NCI-H524 treated with DMSO at 0.1 percent for 48 hours (cell line): ENCODE results near the gene CASZ1.
A peak's percentile ranks its signal among the peaks of the same experiment; 100 is the strongest.

Experiments
- DNase-seq: peaks from one replicate; lab custom pipeline; 2025; lab: John Stamatoyannopoulos, UW

CASZ1 gene

DNA sequence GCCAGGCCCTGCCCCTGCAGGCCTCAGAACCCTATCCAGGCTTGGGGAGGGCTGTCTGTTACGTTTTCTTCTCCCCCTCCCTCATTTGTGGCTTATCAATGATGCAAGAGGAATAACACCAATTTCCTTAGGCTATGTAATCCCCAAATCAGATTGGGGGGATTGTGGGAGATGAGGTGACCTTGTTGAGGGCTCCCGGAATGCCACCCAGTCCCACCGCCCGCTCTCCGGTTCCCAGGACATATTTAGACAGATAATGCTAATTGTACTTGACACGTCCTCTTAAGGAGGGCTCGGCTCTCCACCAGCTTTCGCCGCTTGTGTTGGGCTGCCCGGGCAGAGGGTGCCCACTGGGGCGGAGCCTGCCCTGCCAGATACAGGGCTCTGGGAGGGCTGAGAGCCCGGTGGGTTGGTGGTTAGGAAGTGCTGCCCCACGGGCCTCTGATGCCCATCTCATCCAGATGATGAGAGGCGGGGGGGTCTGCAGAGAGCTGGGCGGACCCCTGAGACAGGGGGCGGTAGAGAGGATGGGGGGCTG lies 90.0 kb downstream of the CASZ1 start:
- DNase-seq = no peak

GRCh38 chr1:10705953-10706352 lies 90.5 kb downstream of the CASZ1 start:
- DNase-seq = no peak

DNA sequence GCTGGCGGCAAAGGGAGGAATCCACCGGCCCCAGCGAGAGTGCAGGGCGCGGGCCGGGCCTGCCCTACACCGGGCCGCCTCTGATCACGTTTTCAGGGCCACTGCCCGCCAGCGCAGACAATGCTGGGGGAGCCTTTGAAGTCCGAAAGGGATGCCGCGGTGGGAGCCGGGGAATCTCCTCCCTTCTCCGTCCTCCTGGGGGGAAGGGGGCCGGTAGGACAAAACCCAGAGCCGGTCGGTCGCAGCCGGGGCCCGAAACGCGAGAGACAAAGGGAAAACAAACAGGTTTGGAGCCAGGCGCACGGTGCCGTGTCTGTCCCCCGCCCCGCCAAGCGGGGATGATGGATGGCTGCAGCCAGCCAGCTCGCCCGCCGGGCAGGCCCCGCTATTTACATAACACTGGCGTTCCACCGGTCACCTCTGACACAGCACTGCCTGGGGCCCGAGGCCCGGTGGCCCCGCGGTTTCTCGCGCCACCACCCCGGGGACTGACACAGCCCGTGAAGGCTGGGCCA lies 92.0 kb downstream of the CASZ1 start:
- DNase-seq = no peak

DNA sequence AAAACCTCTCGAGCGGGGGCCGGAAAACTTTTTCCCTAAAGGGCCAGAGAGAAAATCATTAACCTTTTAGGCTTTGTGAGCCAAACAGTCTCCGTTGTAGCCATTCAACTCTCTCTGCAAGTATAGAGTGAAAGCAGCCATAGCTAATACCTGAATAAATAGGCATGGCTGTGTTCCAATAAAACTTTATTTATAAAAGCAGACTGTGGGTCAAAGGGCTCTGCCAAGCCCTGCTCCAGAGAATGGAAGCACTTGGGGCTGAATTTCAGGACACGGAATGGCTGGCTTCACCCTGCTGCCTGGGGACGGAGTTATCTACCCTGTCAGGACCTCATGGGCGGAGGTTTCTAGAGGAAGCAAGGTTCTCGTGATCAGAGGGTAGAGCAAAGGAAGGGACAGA lies 92.7 kb downstream of the CASZ1 start:
- no peak for DNase-seq

- DNase-seq = no peak
Observed at GRCh38 chr1:10701145-10701544, 95.3 kb downstream of the CASZ1 start.

DNA sequence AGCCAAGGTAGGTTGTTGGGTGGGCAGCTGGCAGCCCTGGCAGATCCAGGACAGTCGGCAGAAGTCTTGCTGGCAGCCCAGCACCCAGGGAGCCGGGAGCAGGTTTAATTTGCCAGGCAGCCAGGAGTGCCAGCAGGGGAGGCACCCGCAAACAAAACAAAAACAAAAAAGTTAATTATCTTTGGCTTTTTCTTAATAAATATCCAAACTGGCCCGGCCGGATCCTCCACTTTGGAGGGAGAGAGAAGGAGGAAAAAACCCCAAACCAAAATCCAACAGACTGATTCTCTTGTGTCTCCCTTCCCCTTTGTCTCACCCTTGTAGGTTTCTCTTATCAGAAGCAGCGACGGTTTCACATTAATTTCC lies 97.0 kb downstream of the CASZ1 start:
- no peak for DNase-seq

DNA sequence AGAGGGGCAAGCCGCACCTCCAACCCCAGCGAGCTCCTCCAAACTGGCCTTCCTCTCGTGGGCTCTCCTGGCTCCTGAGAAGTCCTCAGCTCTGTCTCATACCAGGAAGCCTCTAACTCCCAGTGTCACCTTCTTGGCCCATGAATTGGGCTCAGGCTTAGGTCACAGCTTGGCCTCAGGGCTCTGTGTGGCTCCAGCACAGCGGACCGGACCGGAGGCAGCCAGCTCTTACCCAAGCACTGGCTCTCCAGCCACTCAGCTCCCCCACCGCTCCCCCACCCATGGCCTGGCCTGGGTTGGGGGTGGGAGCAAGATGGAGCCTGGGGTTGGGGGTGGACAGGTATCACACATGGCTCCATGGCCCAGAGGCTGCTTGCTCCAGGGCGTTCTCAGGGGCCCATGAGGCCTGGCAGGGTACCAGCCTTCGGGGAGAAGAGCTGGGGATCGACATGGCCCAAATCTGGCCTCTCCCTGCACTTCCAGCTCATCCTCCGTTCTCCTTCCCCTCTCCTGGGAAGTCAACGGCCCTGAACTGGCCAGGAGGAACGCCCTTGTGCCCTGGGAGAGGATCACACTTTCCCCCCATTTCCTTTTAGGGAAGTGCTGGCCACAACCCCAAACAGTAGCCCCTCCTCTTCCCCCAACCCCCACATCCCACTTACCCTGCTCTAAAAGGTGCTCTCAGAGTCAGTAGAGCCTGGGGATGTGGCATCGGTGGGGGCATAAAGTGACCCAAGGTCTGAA lies 97.5 kb downstream of the CASZ1 start:
- no peak for DNase-seq

GRCh38 chr1:10697621-10698160 lies 98.8 kb downstream of the CASZ1 start:
- DNase-seq = no peak

- DNase-seq = no peak
Observed at GRCh38 chr1:10696977-10697376, 99.5 kb downstream of the CASZ1 start.

- peak; percentile 10 for DNase-seq
Observed at GRCh38 chr1:10694633-10695627, 101.5 kb downstream of the CASZ1 start.

DNA sequence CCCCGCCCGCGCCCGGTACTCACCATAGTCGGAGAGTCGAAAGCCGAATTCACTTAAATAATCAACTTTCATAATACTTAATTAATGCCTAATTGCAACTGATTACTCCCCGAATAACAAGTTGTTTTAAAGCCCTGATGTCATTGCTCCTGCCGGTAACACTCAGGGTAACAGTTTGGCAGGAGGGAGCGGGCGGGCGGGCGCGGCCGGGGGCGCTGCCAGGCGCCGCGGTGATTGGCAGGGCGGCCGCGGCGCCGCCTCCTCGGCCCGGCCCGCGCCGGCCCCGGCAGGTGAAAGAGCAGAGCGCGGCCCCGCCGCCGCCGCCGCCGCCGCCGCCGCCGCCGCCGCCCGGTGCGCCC lies 102.2 kb downstream of the CASZ1 start:
- no peak for DNase-seq

- no peak for DNase-seq
Observed at GRCh38 chr1:10693497-10694273, 102.8 kb downstream of the CASZ1 start.

DNA sequence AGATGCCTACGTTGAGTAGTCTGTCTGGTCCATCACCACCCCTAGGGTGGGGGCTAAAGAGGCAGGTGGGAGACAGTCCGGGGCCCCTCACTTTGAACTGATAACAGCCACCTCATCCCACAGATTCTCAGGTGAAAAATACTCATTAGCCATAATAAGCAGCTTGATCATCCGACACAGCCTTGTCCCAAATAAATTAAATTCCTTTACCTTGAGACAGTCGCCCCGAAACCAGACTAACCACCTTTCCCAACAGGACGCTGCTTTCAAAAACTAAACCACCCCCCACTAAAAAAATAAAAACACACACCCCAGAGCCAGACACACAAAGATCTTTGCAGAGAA lies 103.3 kb downstream of the CASZ1 start:
- DNase-seq = no peak

- DNase-seq = no peak
Observed at GRCh38 chr1:10692401-10693021, 103.9 kb downstream of the CASZ1 start.

- no peak for DNase-seq
Observed at GRCh38 chr1:10691740-10692125, 104.7 kb downstream of the CASZ1 start.

GRCh38 chr1:10691075-10691739 lies 105.2 kb downstream of the CASZ1 start:
- no peak for DNase-seq

- DNase-seq = no peak
Observed at GRCh38 chr1:10690484-10690883, 106.0 kb downstream of the CASZ1 start.

- DNase-seq = no peak
Observed at GRCh38 chr1:10688409-10688786, 108.0 kb downstream of the CASZ1 start.

DNA sequence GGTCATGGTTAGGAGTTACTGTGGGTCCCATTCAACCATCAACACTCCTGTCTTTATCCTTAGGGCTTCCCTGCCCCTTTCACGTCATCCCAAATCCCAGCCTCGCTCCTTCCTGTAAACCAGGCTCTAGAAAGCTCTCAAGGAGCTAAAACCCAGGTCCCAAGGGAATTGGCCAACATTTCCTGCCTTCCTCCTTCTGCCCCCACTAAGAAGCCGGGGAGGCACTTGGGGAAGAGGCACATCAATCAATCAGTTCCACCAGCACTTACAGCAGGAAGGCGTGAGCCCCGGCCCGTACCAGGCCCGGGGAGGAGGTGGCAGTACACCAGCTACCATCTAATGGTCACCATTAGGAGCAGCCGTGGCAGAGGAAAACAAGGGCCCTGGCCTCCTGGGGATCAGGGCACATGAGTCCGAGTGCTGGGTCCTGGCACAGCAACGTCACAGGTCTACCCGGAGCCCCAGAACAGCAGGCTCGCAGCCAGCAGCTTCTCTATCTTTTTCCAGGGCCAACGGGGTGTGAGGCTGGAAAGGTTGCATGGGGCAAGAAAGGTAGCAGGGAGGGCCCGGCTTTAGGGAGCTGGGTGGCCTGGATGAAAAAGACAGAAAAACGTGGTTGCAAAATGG lies 108.6 kb downstream of the CASZ1 start:
- DNase-seq = peak; percentile 40

- DNase-seq = no peak
Observed at GRCh38 chr1:10687251-10687651, 109.2 kb downstream of the CASZ1 start.
